ENCODE data around the gene NDUFS7. TPM values are rescaled to one million over a fixed set of nuclear protein-coding genes. Genes with fewer than 3 reads are reported as not detected.

NDUFS7 gene
- total RNA-seq, 2 experiments from 2014 or later: 132 to 147 TPM

- CTCF ChIA-PET (ENCODE audit: unreplicated experiment): no interaction called here
- no peaks in the 10 kb centered on the region for H3K9me2 ChIP-seq (ENCODE audit: insufficient read depth, low read length)
- H2AFZ ChIP-seq (ENCODE audit: low read length): no peak overlapping the region; the same call in 1 of the 2 replicates
- BruUV-seq (replicated peaks): no TSS peak
- peak overlapping the region; percentile 71 for H3K4me3 ChIP-seq (ENCODE audit: low read depth, low read length, poor library complexity, severe bottlenecking)
- H3K4me2 ChIP-seq (ENCODE audit: low read length): peak overlapping the region; percentile 78
- no peak overlapping the region for H3K27ac ChIP-seq (ENCODE audit: low read depth, low read length, poor library complexity, severe bottlenecking)
- TF ChIP-seq, protein P1, sequence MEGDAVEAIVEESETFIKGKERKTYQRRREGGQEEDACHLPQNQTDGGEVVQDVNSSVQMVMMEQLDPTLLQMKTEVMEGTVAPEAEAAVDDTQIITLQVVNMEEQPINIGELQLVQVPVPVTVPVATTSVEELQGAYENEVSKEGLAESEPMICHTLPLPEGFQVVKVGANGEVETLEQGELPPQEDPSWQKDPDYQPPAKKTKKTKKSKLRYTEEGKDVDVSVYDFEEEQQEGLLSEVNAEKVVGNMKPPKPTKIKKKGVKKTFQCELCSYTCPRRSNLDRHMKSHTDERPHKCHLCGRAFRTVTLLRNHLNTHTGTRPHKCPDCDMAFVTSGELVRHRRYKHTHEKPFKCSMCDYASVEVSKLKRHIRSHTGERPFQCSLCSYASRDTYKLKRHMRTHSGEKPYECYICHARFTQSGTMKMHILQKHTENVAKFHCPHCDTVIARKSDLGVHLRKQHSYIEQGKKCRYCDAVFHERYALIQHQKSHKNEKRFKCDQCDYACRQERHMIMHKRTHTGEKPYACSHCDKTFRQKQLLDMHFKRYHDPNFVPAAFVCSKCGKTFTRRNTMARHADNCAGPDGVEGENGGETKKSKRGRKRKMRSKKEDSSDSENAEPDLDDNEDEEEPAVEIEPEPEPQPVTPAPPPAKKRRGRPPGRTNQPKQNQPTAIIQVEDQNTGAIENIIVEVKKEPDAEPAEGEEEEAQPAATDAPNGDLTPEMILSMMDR (conservative IDR thresholded peaks at IDR 0.05; ENCODE audit: low read length): no peak
- TF ChIP-seq EZH2phosphoT487 (IDR thresholded peaks at IDR 0.05; ENCODE audit: borderline replicate concordance, low read depth, low read length): no peak
- POLR2A ChIA-PET: no interaction called here
- DNase-seq (ENCODE audit: low spot score): no peak
- no peaks in the 10 kb centered on the region for H3K9me3 ChIP-seq (ENCODE audit: low read length)
- peaks cover 17% of the 10 kb centered on the region for H3K4me1 ChIP-seq (ENCODE audit: insufficient read depth, low read length, poor library complexity, severe bottlenecking)
- H3K36me3 ChIP-seq (ENCODE audit: insufficient read depth, low read length): 0 out of 2 replicates have a peak, but pooled peaks cover 13% of the 10 kb centered on the region
- no peaks in the 10 kb centered on the region for H3K79me2 ChIP-seq (ENCODE audit: insufficient read depth, low read depth, low read length)
- intact Hi-C loops (cut with micrococcal nuclease; ENCODE audit: unreplicated experiment): no loop called here
- no peaks in the 10 kb centered on the region for H4K20me1 ChIP-seq (ENCODE audit: insufficient read depth, low read length)
Observed at GRCh38 chr19:1401889-1402217, 18.1 kb downstream of the NDUFS7 start.

GRCh38 chr19:1402411-1403070 lies 18.8 kb downstream of the NDUFS7 start:
- H3K79me2 ChIP-seq (ENCODE audit: insufficient read depth, low read depth, low read length): no peaks in the 10 kb centered on the region
- CTCF ChIA-PET (ENCODE audit: unreplicated experiment): no interaction called here
- H3K4me1 ChIP-seq (ENCODE audit: insufficient read depth, low read length, poor library complexity, severe bottlenecking): peaks cover 19% of the 10 kb centered on the region
- no peak overlapping the region for H2AFZ ChIP-seq (ENCODE audit: low read length)
- no peak for DNase-seq (ENCODE audit: low spot score)
- no peaks in the 10 kb centered on the region for H3K9me2 ChIP-seq (ENCODE audit: insufficient read depth, low read length)
- BruUV-seq (replicated peaks): no TSS peak
- TF ChIP-seq, protein P1 (conservative IDR thresholded peaks at IDR 0.05; ENCODE audit: low read length): no peak
- no peak for TF ChIP-seq EZH2phosphoT487 (IDR thresholded peaks at IDR 0.05; ENCODE audit: borderline replicate concordance, low read depth, low read length)
- H4K20me1 ChIP-seq (ENCODE audit: insufficient read depth, low read length): no peaks in the 10 kb centered on the region
- H3K27ac ChIP-seq (ENCODE audit: low read depth, low read length, poor library complexity, severe bottlenecking): no peak overlapping the region
- H3K4me2 ChIP-seq (ENCODE audit: low read length): no peak overlapping the region
- H3K36me3 ChIP-seq (ENCODE audit: insufficient read depth, low read length): 0 out of 2 replicates have a peak, but pooled peaks cover 6% of the 10 kb centered on the region
- no peak overlapping the region for H3K4me3 ChIP-seq (ENCODE audit: low read depth, low read length, poor library complexity, severe bottlenecking)
- H3K9me3 ChIP-seq (ENCODE audit: low read length): no peaks in the 10 kb centered on the region
- POLR2A ChIA-PET: no interaction called here
- intact Hi-C loops (cut with micrococcal nuclease; ENCODE audit: unreplicated experiment): no loop called here

- Histone ChIP-seq H3K36me3 (ENCODE audit: insufficient read depth, low read length) (peaks cover 35% of the 10 kb centered on the region), H4K20me1 (ENCODE audit: insufficient read depth, low read length) (peaks cover 27% of the 10 kb centered on the region), H2AFZ (ENCODE audit: low read length) (peak overlapping the region; percentile 70; the same call in 1 of the 2 replicates), H3K79me2 (ENCODE audit: insufficient read depth, low read depth, low read length) (peaks cover 42% of the 10 kb centered on the region), H3K9me3 (ENCODE audit: low read length) (no peaks in the 10 kb centered on the region), H3K9me2 (ENCODE audit: insufficient read depth, low read length) (no peaks in the 10 kb centered on the region), H3K4me2 (ENCODE audit: low read length) (peak overlapping the region; percentile 95), H3K4me3 (ENCODE audit: low read depth, low read length, poor library complexity, severe bottlenecking) (peak overlapping the region; percentile 71), H3K4me1 (ENCODE audit: insufficient read depth, low read length, poor library complexity, severe bottlenecking) (peaks cover 21% of the 10 kb centered on the region), H3K27ac (ENCODE audit: low read depth, low read length, poor library complexity, severe bottlenecking) (peak overlapping the region; percentile 78)
- BruUV-seq (replicated peaks): TSS peak; percentile 98
- ChIA-PET CTCF (ENCODE audit: unreplicated experiment) (no interaction called here), POLR2A (no interaction called here)
- TF ChIP-seq, protein P1 (conservative IDR thresholded peaks at IDR 0.05; ENCODE audit: low read length): peak; percentile 78
- no peak for TF ChIP-seq EZH2phosphoT487 (IDR thresholded peaks at IDR 0.05; ENCODE audit: borderline replicate concordance, low read depth, low read length)
- peak; percentile 100 for DNase-seq (ENCODE audit: low spot score)
- intact Hi-C loops (cut with micrococcal nuclease; ENCODE audit: unreplicated experiment): loop anchor here (1.0 to 5.0 kb wide), 4 partner anchors 24 to 385 kb away; partner anchors contain the start of genes C19orf25, NDUFS7, RNU6-2 and RPS15
Observed at GRCh38 chr19:1406774-1407527, 23.2 kb downstream of the NDUFS7 start.
